Neural cell (in vitro differentiated cells): ENCODE data around the gene VARS2. TPM values are rescaled to one million over a fixed set of nuclear protein-coding genes. Genes with fewer than 3 reads are reported as not detected.

ENCODE experiments used
- H2AFZ ChIP-seq: fragments of 200-600, 300-800 bp; sonication (generic), shearing (Covaris generic); 2 replicates; pipeline ENCODE4 v1.6.0; 2014; ENCODE audit warnings: low read depth, mild to moderate bottlenecking, antibody characterized with exemption, low read length, moderate library complexity
- H3F3A ChIP-seq: fragments of 200-600 bp; shearing (Covaris generic); 2 replicates; pipeline ENCODE4 v1.6.1; 2016; ENCODE audit warnings: mild to moderate bottlenecking, moderate library complexity, mixed read lengths, antibody characterized with exemption, low read length; ENCODE audit not compliant: insufficient read depth, poor library complexity, severe bottlenecking
- H3K27ac ChIP-seq: fragments of 200-600, 300-800 bp; sonication (generic), shearing (Covaris generic); 2 replicates; pipeline ENCODE4 v1.5.1; 2014; ENCODE audit warnings: mild to moderate bottlenecking, low read length, moderate library complexity
- H3K27me3 ChIP-seq: fragments of 300-800, 200-600 bp; sonication (generic), shearing (Covaris generic); 2 replicates; pipeline ENCODE4 v1.6.0; 2014; ENCODE audit warnings: mild to moderate bottlenecking, low read depth, low read length, moderate library complexity; ENCODE audit not compliant: insufficient read depth
- H3K36me3 ChIP-seq: fragments of 300-800, 200-600 bp; sonication (generic), shearing (Covaris generic); 2 replicates; pipeline ENCODE4 v1.5.1; 2014; ENCODE audit warnings: mild to moderate bottlenecking, antibody characterized with exemption, low read length, moderate library complexity; ENCODE audit not compliant: insufficient read depth
- H3K4me2 ChIP-seq: fragments of 300-800, 200-600 bp; sonication (generic), shearing (Covaris generic); 2 replicates; pipeline ENCODE4 v1.6.0; 2014; ENCODE audit warnings: mild to moderate bottlenecking, low read length
- H3K4me3 ChIP-seq: fragments of 300-800, 200-600 bp; sonication (generic), shearing (Covaris generic); 2 replicates; pipeline ENCODE4 v1.5.1; 2014; ENCODE audit warnings: mild to moderate bottlenecking, low read length, moderate library complexity
- H3K79me2 ChIP-seq: fragments of 200-600 bp; shearing (Covaris generic); replicated peaks from 2 replicates; pipeline ENCODE4 v1.6.0; 2014; ENCODE audit warnings: mild to moderate bottlenecking, low read length, moderate library complexity; ENCODE audit not compliant: insufficient read depth
- H3K9ac ChIP-seq: fragments of 300-800, 200-600 bp; sonication (generic), shearing (Covaris generic); 2 replicates; pipeline ENCODE4 v1.6.1; 2016; ENCODE audit warnings: mild to moderate bottlenecking, low read length, mixed read lengths
- H3K9me2 ChIP-seq: fragments of 200-600 bp; shearing (Covaris generic); 2 replicates; pipeline ENCODE4 v1.6.1; 2016; ENCODE audit warnings: mild to moderate bottlenecking, low read length, mixed read lengths; ENCODE audit not compliant: insufficient read depth
- H3K9me3 ChIP-seq: fragments of 200-600, 300-800 bp; sonication (generic), shearing (Covaris generic); 2 replicates; pipeline ENCODE4 v1.6.1; 2016; ENCODE audit warnings: mild to moderate bottlenecking, mixed run types, low read length, moderate library complexity, mixed read lengths
- H4K20me1 ChIP-seq: fragments of 200-600 bp; shearing (Covaris generic); 2 replicates; pipeline ENCODE4 v1.6.1; 2016; ENCODE audit warnings: mild to moderate bottlenecking, mixed run types; ENCODE audit not compliant: insufficient read depth
- CTCF ChIP-seq: fragments of 450-650 bp; IDR thresholded peaks from 2 replicates; pipeline ENCODE4 v1.5.1; 2014; ENCODE audit warnings: antibody characterized with exemption, mild to moderate bottlenecking, moderate library complexity; ENCODE audit not compliant: poor library complexity, severe bottlenecking
- EP300 ChIP-seq: fragments of 450-650 bp; conservative IDR thresholded peaks from 2 replicates; pipeline ENCODE4 v1.6.1; 2014; ENCODE audit warnings: antibody characterized with exemption, mild to moderate bottlenecking, moderate library complexity; ENCODE audit not compliant: poor library complexity, severe bottlenecking
- EZH2 ChIP-seq: fragments of 200-600, 300-800 bp; shearing (Covaris generic), sonication (generic); IDR thresholded peaks from 2 replicates; pipeline ENCODE4 v1.6.1; 2014; ENCODE audit warnings: antibody characterized with exemption, low read length, borderline replicate concordance, mild to moderate bottlenecking; ENCODE audit not compliant: insufficient read depth, poor library complexity, severe bottlenecking
- MXI1 ChIP-seq: fragments of 450-650 bp; conservative IDR thresholded peaks from 2 replicates; pipeline ENCODE4 v1.6.1; 2014; ENCODE audit warnings: antibody characterized with exemption, mild to moderate bottlenecking; ENCODE audit not compliant: poor library complexity, severe bottlenecking
- POLR2AphosphoS5 ChIP-seq: IDR thresholded peaks from 2 replicates; pipeline ENCODE4 v1.6.1; 2012
- RAD21 ChIP-seq: fragments of 450-650 bp; conservative IDR thresholded peaks from 2 replicates; pipeline ENCODE4 v1.6.1; 2014; ENCODE audit warnings: antibody characterized with exemption, mild to moderate bottlenecking, moderate library complexity
- REST ChIP-seq: IDR thresholded peaks from 2 replicates; pipeline ENCODE4 v1.6.1; 2012; ENCODE audit warnings: borderline replicate concordance
- SMC3 ChIP-seq: fragments of 450-650 bp; conservative IDR thresholded peaks from 2 replicates; pipeline ENCODE4 v1.6.1; 2014; ENCODE audit warnings: antibody characterized with exemption, mild to moderate bottlenecking, moderate library complexity; ENCODE audit not compliant: poor library complexity
- TAF1 ChIP-seq: IDR thresholded peaks from 2 replicates; pipeline ENCODE4 v1.6.1; 2012; ENCODE audit warnings: low read depth
- polyA plus RNA-seq: library from polyadenylated mRNA; depleted of rRNA; stranded (reverse); fragments of >200 nt; gene quantifications from 2 replicates; pipeline ENCODE4 v1.2.3, GENCODE V29; 2014

Gene VARS2
- polyA plus RNA-seq, 1 donor from 2014 or later, result 93.4 TPM

- H3K4me2 ChIP-seq, result no peak overlapping the region
- no peaks in the 10 kb centered on the region for H3K9me3 ChIP-seq
- H3K9ac ChIP-seq, result no peak overlapping the region
- no peaks in the 10 kb centered on the region for H3K79me2 ChIP-seq
- H4K20me1 ChIP-seq, result no peaks in the 10 kb centered on the region
- H3K36me3 ChIP-seq, result peaks cover 4% of the 10 kb centered on the region
- no peak overlapping the region for H3K27ac ChIP-seq
- no peak overlapping the region for H2AFZ ChIP-seq
- no peaks in the 10 kb centered on the region for H3K27me3 ChIP-seq
- TF ChIP-seq POLR2AphosphoS5 (no peak), RAD21 (no peak), REST (no peak), MXI1 (no peak), TAF1 (no peak), EP300 (no peak), EZH2 (no peak), SMC3 (no peak), CTCF (no peak)
- no peaks in the 10 kb centered on the region for H3K9me2 ChIP-seq
- H3F3A ChIP-seq, result no peaks in the 10 kb centered on the region
- no peak overlapping the region for H3K4me3 ChIP-seq
Measured at GRCh38 chr6:30896541-30896940, 17.5 kb upstream of the VARS2 start.

GRCh38 chr6:30897882-30898281 is 16.2 kb upstream of the VARS2 start:
- no peak overlapping the region for H2AFZ ChIP-seq
- H3F3A ChIP-seq, result no peaks in the 10 kb centered on the region
- H3K27me3 ChIP-seq, result no peaks in the 10 kb centered on the region
- H3K4me3 ChIP-seq, result no peak overlapping the region
- no peak overlapping the region for H3K4me2 ChIP-seq
- TF ChIP-seq MXI1 (no peak), SMC3 (no peak), CTCF (no peak), RAD21 (no peak), REST (no peak), TAF1 (no peak), EZH2 (no peak), EP300 (no peak), POLR2AphosphoS5 (no peak)
- no peaks in the 10 kb centered on the region for H4K20me1 ChIP-seq
- H3K9me3 ChIP-seq, result no peaks in the 10 kb centered on the region
- no peaks in the 10 kb centered on the region for H3K9me2 ChIP-seq
- peaks cover 4% of the 10 kb centered on the region for H3K36me3 ChIP-seq
- H3K27ac ChIP-seq, result no peak overlapping the region
- no peak overlapping the region for H3K9ac ChIP-seq
- H3K79me2 ChIP-seq, result no peaks in the 10 kb centered on the region
